NCI-H1417 (cell line): ENCODE data around the gene TOM1.
A peak's percentile ranks its signal among the peaks of the same experiment; 100 is the strongest.

ENCODE experiments used
- DNase-seq, 3 experiments: peaks; one replicate each; lab custom pipeline; 2025; lab: John Stamatoyannopoulos, UW

TOM1 gene

DNA sequence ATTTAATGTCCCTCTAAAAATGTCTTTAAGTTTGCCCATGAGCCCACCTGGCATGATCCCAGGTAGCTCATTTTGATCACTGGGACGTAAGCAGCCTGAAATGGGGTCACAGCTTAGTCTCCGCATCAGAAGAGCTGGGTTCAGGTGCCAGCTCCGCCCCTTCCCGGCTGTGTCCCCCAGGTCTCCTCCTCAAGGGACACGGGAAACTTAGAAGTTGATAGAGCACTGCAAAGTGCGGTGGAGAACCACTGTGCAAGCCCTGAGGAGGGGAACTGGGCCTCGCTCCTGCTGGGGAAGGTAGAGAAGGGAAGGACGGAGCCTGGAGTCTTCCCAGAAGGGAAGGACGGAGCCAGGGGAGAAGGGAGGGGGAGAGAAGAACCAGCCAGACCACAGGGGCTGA, 7.7 kb downstream of the TOM1 start:
- DNase-seq, result no peak

- no peak for DNase-seq
Measured at GRCh38 chr22:35307892-35308291, 8.2 kb downstream of the TOM1 start.

DNA sequence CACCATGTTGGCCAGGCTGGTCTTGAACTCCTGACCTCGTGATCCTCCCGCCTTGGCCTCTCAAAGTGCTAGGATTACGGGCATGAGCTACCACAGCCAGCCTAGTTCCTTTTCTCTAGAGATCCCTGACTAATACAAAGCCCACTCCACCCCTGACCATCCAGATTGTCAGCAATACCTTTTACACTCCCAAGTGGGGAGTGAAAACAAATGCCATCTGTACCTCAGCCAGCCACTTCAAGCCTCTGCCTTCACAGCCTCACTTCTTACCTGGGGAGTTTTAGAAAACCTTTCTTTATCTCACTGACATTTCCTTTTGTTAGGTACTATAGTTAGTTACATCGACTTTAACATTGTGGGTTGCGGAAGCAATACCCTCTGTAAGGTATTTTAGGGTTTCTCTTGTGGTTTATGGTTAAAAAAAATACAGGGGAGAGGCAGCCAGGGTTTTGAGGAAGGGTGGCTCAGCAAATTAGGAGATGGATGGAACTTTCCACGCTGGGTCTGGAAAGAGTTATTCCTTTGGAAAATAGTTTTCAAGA, 8.9 kb downstream of the TOM1 start:
- no peak for DNase-seq

DNA sequence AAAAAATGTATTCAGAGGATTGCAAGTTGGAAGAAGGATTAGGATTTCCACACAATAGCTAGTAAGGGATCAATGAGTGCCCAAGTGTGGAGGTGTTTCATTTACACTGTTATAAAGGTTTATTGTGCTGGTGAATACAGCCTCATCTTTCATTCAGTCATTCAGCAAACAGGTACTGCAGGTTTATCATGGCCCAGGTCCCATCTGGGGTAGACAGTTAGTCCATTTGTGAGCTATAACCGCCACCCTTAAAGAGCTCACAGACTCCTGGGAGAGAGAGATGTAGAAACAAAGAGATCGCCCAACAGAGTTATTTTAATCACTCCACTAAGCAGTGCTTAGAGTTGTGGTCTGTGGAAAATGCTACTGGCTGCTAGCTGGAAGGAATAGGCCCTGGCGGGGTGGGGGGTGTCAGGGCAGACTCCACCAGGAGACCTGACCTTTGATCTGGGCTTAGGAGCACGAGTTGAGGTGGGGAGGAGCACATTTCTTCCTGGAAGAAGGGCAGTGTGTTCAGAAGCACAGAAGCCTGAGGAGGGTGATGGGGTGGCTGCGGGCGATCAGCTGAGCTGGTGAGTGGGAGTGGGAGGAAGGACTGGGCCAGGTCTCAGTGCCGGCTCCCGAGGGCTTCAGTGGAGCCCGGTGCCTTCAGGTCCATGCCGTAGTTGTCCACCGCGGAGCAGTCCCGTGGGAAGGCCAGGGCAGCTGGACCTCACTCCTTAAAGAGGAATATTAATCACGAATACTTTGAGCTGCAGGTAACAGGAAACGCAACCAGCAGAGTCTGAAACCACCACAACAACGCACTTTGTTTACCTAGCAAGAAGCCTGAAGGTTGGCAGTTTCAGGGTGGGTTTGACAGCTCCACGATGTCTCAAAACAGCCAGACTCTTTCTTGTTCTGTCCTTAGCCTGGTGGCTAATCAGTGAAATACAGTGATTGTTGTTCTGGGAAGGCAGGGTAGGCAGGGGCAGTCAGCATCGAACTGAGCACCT, 11.2 kb downstream of the TOM1 start:
- DNase-seq, result no peak

GRCh38 chr22:35311551-35311999, 11.9 kb downstream of the TOM1 start:
- DNase-seq, result no peak

DNA sequence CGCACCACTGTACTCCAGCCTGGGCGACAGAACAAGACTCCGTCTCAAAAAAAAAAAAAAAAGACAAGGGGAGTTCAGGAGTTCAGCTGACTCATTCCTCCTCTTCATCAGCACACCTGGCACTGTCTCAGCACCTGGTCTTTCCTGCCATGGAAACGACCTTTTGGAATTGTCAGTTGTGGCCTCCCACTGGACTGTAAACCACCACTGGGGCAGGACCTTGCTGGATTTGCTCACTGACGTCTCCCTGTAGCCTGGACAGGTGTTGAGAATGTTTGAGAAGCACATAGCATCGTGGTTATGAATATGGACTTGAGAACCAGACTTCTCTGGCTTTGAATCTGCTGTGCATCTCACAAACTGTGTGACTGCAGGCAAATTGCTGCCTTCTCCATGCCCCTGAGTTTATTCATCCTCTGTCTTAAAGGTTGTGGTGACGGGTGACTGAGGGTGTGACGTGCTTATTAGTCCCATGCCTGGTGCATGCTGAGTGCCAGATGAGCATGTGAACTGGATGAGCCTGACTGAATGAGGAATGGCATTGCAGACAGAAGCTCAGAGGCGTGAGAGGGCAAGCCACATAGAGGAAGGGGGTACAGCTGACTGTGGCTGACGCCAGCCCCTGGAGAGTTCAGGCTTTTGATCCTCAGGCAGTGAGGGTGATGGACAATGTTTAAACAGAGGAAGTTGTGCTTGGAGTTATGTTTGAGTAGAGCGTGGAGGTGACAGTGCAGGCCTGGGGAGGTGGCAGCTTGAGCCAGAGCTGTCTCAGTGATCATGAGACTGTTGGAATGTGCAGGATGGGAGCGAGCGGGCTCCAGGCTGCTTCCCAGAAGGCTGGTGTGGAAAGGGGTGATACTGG, 12.7 kb downstream of the TOM1 start:
- peak in 2 of 3 experiments; percentile 3 to 59 for DNase-seq

- peak; percentile 4 to 47 (median 43) for DNase-seq
Measured at GRCh38 chr22:35313311-35314121, 13.8 kb downstream of the TOM1 start.

DNA sequence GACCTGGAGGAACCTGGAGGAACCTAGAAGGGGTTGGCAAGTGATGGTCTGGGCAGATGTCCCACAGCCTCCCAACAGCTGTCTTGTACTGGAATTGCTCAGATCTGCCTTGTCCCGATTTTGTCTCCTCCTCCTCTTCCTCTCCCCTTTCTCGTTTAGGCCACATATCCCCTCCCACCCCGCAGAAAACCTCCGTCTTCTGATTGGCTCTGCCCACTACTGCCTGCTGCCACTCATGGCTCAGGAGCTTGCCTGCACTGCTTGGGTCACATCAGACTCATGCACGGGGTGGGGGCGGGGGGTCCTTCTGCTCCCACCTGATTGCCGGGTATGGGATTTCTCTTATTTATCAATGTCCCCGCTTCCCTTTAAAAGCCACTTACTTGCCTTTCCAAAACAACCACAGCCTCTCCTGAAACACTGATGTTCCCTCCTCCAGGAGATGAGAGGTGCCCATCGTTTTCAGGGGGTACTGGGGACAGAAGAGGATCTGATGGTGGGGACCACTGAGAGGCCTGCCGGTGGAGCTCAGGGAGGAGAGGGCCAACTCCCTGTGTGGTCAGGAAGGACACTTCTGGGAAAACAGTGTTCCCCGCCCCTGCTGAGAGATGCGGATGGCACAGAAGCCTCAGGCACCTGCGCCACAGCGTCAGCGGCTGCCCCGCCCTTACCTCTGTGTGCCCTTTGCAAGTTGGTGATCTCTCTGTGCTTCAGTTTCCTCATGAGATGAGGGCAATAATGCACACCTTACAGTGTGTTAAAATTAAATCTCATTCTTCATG, 14.7 kb downstream of the TOM1 start:
- DNase-seq, result peak; percentile 4 to 31 (median 22)

- DNase-seq, result no peak
Measured at GRCh38 chr22:35315141-35315854, 15.6 kb downstream of the TOM1 start.

GRCh38 chr22:35315855-35316745, 16.4 kb downstream of the TOM1 start:
- DNase-seq, result peak; percentile 25 to 77 (median 63)

DNA sequence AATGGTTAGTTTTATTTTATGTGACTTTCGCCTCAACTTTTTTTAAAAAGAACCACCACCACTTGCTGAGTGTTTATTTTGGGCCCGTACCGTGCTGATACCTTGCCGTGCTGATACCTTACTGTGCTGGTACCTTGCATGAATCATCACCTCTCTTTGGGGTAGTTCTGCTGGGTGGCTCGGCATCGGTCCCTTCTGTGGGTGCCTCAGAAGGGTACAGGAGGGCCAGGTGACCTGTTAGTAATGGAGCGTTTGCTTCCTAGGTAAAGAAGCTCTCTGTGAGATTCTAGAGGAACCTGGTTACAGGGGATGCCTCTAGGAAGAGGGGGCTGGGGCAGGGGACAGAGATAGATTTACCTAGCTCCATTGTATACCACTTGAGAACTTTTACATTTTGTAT, 17.1 kb downstream of the TOM1 start:
- DNase-seq, result no peak

- DNase-seq, result no peak
Measured at GRCh38 chr22:35317680-35318290, 18.1 kb downstream of the TOM1 start.

GRCh38 chr22:35318346-35319215, 18.9 kb downstream of the TOM1 start:
- no peak for DNase-seq

GRCh38 chr22:35319244-35319985, 19.7 kb downstream of the TOM1 start:
- no peak for DNase-seq

GRCh38 chr22:35322126-35322525, 22.4 kb downstream of the TOM1 start:
- no peak for DNase-seq

DNA sequence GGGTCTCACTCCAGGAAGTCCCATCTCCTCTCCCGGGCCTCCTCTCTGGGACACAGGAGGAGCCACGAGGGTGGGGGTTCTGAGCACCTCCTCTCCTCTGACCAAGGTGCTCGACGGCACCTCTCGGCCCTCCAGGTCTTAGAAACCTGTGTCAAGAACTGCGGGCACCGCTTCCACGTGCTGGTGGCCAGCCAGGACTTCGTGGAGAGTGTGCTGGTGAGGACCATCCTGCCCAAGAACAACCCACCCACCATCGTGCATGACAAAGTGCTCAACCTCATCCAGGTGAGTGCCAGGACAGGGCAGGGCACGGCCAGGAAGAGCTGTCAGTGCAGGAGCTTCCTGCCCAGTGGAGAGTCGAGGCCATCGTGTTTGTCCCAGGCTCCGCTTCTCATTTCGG, 23.2 kb downstream of the TOM1 start:
- DNase-seq, result no peak

GRCh38 chr22:35323305-35323704, 23.6 kb downstream of the TOM1 start:
- no peak for DNase-seq
